HEK293 (cell line): ENCODE results near the gene ZNF202.

ENCODE experiments used
- CTCF ChIA-PET: fragments of 350-600 bp; formaldehyde crosslinking; extraction: SDS; loops from one replicate; lab custom pipeline; 2021; ENCODE audit warnings: antibody characterized with exemption; lab: Yijun Ruan, JAX
- POLR2A ChIA-PET: fragments of 300-600 bp; formaldehyde crosslinking; extraction: SDS; loops from one replicate; lab custom pipeline; 2020; ENCODE audit warnings: antibody characterized with exemption, inconsistent platforms; lab: Yijun Ruan, JAX
- H3K27ac ChIP-seq: fragments of 200-500 bp; sonication (Bioruptor generic); 2 replicates; pipeline ENCODE4 v1.5.1; 2014; ENCODE audit warnings: low read depth, low read length, control low read depth, inconsistent platforms; ENCODE audit errors: extremely low read depth
- H3K36me3 ChIP-seq, 2 experiments: fragments of 200-500 bp in 1 of 2; sonication (Bioruptor generic) in 1 of 2; 1 replicate in 1 of 2; 2 replicates in 1 of 2; pipeline ENCODE4 v1.5.1; 2014 to 2017; ENCODE audit warnings: inconsistent platforms in 2 of 2, low read length in 2 of 2; ENCODE audit not compliant: control insufficient read depth in 2 of 2, insufficient read depth in 1 of 2
- H3K4me1 ChIP-seq: fragments of 200-500 bp; sonication (Bioruptor generic); 2 replicates; pipeline ENCODE4 v1.5.1; 2014; ENCODE audit warnings: mild to moderate bottlenecking, low read length, inconsistent platforms; ENCODE audit not compliant: control insufficient read depth, insufficient read depth
- H3K4me3 ChIP-seq: 2 replicates; pipeline ENCODE4 v1.5.1; 2011; ENCODE audit warnings: low read depth, mild to moderate bottlenecking, control low read depth, low read length, moderate library complexity
- H3K9me3 ChIP-seq: fragments of 200-500 bp; sonication (Bioruptor generic); 2 replicates; pipeline ENCODE4 v1.5.1; 2014; ENCODE audit warnings: low read depth, low read length, inconsistent platforms; ENCODE audit not compliant: control insufficient read depth, insufficient read depth
- FEZF1 ChIP-seq: fragments of 450-650 bp; formaldehyde crosslinking; IDR thresholded peaks from 2 replicates; pipeline ENCODE4 v1.5.1; 2016; ENCODE audit warnings: missing biosample characterization, missing genetic modification characterization
- GLI4 ChIP-seq: fragments of 450-650 bp; formaldehyde crosslinking; IDR thresholded peaks from 2 replicates; pipeline ENCODE4 v1.5.1; 2016; ENCODE audit warnings: missing biosample characterization, missing genetic modification characterization
- GLIS1 ChIP-seq: fragments of 450-650 bp; formaldehyde crosslinking; IDR thresholded peaks from 2 replicates; pipeline ENCODE4 v1.5.1; 2016; ENCODE audit warnings: missing biosample characterization, missing genetic modification characterization
- HOXA7 ChIP-seq: sonication (generic); formaldehyde crosslinking; IDR thresholded peaks from 2 replicates; pipeline ENCODE4 v1.8.1; 2022; ENCODE audit warnings: missing genetic modification reagents, borderline replicate concordance
- KLF7 ChIP-seq: fragments of 450-650 bp; formaldehyde crosslinking; IDR thresholded peaks from 2 replicates; pipeline ENCODE4 v1.5.1; 2016; ENCODE audit warnings: missing biosample characterization, missing genetic modification characterization, borderline replicate concordance
- SCRT2 ChIP-seq: fragments of 450-650 bp; formaldehyde crosslinking; IDR thresholded peaks from 2 replicates; pipeline ENCODE4 v1.5.1; 2016; ENCODE audit warnings: missing biosample characterization, missing genetic modification characterization
- SP2 ChIP-seq: fragments of 450-650 bp; formaldehyde crosslinking; IDR thresholded peaks from 2 replicates; pipeline ENCODE4 v1.5.1; 2016; ENCODE audit warnings: missing biosample characterization, missing genetic modification characterization
- SP3 ChIP-seq: fragments of 450-650 bp; formaldehyde crosslinking; IDR thresholded peaks from 2 replicates; pipeline ENCODE4 v1.5.1; 2016; ENCODE audit warnings: missing biosample characterization, missing genetic modification characterization
- ZBTB17 ChIP-seq: fragments of 450-650 bp; formaldehyde crosslinking; IDR thresholded peaks from 2 replicates; pipeline ENCODE4 v1.5.1; 2016; ENCODE audit warnings: missing biosample characterization, missing genetic modification characterization
- ZNF10 ChIP-seq: fragments of 450-650 bp; formaldehyde crosslinking; IDR thresholded peaks from 2 replicates; pipeline ENCODE4 v1.5.1; 2017; ENCODE audit warnings: missing biosample characterization, missing genetic modification characterization
- ZNF146 ChIP-seq: fragments of 450-650 bp; formaldehyde crosslinking; IDR thresholded peaks from 2 replicates; pipeline ENCODE4 v1.5.1; 2016; ENCODE audit warnings: missing biosample characterization, missing genetic modification characterization
- ZNF211 ChIP-seq: fragments of 450-650 bp; formaldehyde crosslinking; IDR thresholded peaks from 2 replicates; pipeline ENCODE4 v1.5.1; 2016; ENCODE audit warnings: low read depth, missing biosample characterization, missing genetic modification characterization
- ZNF302 ChIP-seq: fragments of 450-650 bp; formaldehyde crosslinking; IDR thresholded peaks from 2 replicates; pipeline ENCODE4 v1.5.1; 2016; ENCODE audit warnings: missing biosample characterization, missing genetic modification characterization, low read depth
- ZNF423 ChIP-seq: fragments of 450-650 bp; formaldehyde crosslinking; IDR thresholded peaks from 2 replicates; pipeline ENCODE4 v1.5.1; 2016; ENCODE audit warnings: missing biosample characterization, missing genetic modification characterization
- ZNF48 ChIP-seq: fragments of 450-650 bp; formaldehyde crosslinking; IDR thresholded peaks from 2 replicates; pipeline ENCODE4 v1.5.1; 2016; ENCODE audit warnings: missing biosample characterization, missing genetic modification characterization
- ZNF529 ChIP-seq: fragments of 450-650 bp; formaldehyde crosslinking; IDR thresholded peaks from 2 replicates; pipeline ENCODE4 v1.5.1; 2017; ENCODE audit warnings: missing genetic modification characterization, missing biosample characterization; ENCODE audit not compliant: insufficient replicate concordance
- ZNF585B ChIP-seq: fragments of 450-650 bp; formaldehyde crosslinking; IDR thresholded peaks from 2 replicates; pipeline ENCODE4 v1.5.1; 2016; ENCODE audit warnings: missing biosample characterization, missing genetic modification characterization
- ZNF600 ChIP-seq: fragments of 450-650 bp; formaldehyde crosslinking; IDR thresholded peaks from 2 replicates; pipeline ENCODE4 v1.5.1; 2016; ENCODE audit warnings: missing biosample characterization, missing genetic modification characterization
- ZNF623 ChIP-seq: fragments of 450-650 bp; formaldehyde crosslinking; IDR thresholded peaks from 2 replicates; pipeline ENCODE4 v1.5.1; 2016; ENCODE audit warnings: missing biosample characterization, missing genetic modification characterization
- ZNF626 ChIP-seq: fragments of 450-650 bp; sonication (Bioruptor Pico); formaldehyde crosslinking; IDR thresholded peaks from 2 replicates; pipeline ENCODE4 v1.5.1; 2018; ENCODE audit warnings: missing biosample characterization, missing genetic modification characterization, inconsistent platforms
- ZXDB ChIP-seq: fragments of 450-650 bp; formaldehyde crosslinking; IDR thresholded peaks from 2 replicates; pipeline ENCODE4 v1.5.1; 2016; ENCODE audit warnings: missing biosample characterization, missing genetic modification characterization
- TF ChIP-seq, protein P1 (sequence below): fragments of 450-650 bp; formaldehyde crosslinking; IDR thresholded peaks from 2 replicates; pipeline ENCODE4 v1.5.1; 2016; ENCODE audit warnings: missing biosample characterization, missing genetic modification characterization
- TF ChIP-seq, protein P2 (sequence below): fragments of 450-650 bp; formaldehyde crosslinking; IDR thresholded peaks from 2 replicates; pipeline ENCODE4 v1.5.1; 2016; ENCODE audit warnings: missing biosample characterization, missing genetic modification characterization
- TF ChIP-seq, protein P3 (sequence below): fragments of 450-650 bp; formaldehyde crosslinking; IDR thresholded peaks from 2 replicates; pipeline ENCODE4 v1.5.1; 2016; ENCODE audit warnings: missing biosample characterization, missing genetic modification characterization, low read depth
- TF ChIP-seq, protein P4 (sequence below): fragments of 450-650 bp; formaldehyde crosslinking; IDR thresholded peaks from 2 replicates; pipeline ENCODE4 v1.5.1; 2016; ENCODE audit warnings: missing biosample characterization, missing genetic modification characterization
- TF ChIP-seq, protein P5 (sequence below): fragments of 450-650 bp; formaldehyde crosslinking; IDR thresholded peaks from 2 replicates; pipeline ENCODE4 v1.5.1; 2016; ENCODE audit warnings: missing biosample characterization, missing genetic modification characterization

The ZNF202 gene

DNA sequence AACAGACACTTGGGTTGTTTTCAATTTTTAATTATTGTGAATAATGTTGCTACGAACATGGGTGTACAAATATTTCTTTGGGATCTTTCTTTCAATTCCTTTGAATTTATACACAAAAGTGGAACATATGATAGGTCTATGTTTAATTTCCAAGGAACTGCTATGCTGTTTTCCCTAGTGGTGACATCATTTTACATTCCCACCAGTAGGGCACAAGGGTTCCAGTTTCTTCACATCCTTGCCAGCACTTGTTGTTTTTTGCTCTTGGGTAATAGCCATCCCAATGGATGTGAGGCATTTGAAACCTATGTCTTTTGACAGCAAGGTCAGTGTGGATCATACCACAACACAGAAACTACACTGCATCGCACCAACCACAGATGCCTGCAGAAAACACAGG, 45.3 kb downstream of the ZNF202 start (continued):
- no peak for TF ChIP-seq SCRT2 (tag by site-specific recombination)
- no peak for TF ChIP-seq FEZF1
- TF ChIP-seq, protein P1, sequence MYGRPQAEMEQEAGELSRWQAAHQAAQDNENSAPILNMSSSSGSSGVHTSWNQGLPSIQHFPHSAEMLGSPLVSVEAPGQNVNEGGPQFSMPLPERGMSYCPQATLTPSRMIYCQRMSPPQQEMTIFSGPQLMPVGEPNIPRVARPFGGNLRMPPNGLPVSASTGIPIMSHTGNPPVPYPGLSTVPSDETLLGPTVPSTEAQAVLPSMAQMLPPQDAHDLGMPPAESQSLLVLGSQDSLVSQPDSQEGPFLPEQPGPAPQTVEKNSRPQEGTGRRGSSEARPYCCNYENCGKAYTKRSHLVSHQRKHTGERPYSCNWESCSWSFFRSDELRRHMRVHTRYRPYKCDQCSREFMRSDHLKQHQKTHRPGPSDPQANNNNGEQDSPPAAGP: no peak
- TF ChIP-seq KLF7: no peak
- TF ChIP-seq, protein P2, sequence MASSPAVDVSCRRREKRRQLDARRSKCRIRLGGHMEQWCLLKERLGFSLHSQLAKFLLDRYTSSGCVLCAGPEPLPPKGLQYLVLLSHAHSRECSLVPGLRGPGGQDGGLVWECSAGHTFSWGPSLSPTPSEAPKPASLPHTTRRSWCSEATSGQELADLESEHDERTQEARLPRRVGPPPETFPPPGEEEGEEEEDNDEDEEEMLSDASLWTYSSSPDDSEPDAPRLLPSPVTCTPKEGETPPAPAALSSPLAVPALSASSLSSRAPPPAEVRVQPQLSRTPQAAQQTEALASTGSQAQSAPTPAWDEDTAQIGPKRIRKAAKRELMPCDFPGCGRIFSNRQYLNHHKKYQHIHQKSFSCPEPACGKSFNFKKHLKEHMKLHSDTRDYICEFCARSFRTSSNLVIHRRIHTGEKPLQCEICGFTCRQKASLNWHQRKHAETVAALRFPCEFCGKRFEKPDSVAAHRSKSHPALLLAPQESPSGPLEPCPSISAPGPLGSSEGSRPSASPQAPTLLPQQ: no peak
- TF ChIP-seq ZNF10: no peak
- no peak for TF ChIP-seq GLI4 (tag by site-specific recombination)
- TF ChIP-seq ZNF48: no peak

DNA sequence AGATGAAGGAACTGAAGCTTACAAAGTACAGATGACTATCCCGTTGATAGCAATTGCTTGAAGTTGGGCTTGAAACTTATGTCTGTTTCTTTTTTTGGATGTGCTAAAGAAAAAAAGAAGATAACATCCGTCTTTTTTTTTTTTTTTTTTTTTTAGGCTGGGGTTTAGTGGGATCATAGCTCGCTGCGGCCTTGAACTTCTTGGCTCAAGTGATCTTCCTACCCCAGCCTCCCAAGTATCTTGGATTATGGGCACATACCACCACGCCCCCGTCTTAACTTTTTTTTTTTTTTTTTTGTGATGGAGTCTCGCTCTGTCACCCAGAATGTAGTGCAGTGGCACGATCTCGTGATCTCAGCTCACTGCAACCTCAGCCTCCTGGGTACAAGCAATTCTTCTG, 46.2 kb downstream of the ZNF202 start:
- no peak overlapping the region for H3K4me3 ChIP-seq
- H3K36me3 ChIP-seq: no peaks in the 10 kb centered on the region
- POLR2A ChIA-PET: no interaction called here
- TF ChIP-seq, protein P3, sequence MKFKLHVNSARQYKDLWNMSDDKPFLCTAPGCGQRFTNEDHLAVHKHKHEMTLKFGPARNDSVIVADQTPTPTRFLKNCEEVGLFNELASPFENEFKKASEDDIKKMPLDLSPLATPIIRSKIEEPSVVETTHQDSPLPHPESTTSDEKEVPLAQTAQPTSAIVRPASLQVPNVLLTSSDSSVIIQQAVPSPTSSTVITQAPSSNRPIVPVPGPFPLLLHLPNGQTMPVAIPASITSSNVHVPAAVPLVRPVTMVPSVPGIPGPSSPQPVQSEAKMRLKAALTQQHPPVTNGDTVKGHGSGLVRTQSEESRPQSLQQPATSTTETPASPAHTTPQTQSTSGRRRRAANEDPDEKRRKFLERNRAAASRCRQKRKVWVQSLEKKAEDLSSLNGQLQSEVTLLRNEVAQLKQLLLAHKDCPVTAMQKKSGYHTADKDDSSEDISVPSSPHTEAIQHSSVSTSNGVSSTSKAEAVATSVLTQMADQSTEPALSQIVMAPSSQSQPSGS (tag by site-specific recombination): no peak
- no peak for TF ChIP-seq ZNF600
- TF ChIP-seq, protein P4, sequence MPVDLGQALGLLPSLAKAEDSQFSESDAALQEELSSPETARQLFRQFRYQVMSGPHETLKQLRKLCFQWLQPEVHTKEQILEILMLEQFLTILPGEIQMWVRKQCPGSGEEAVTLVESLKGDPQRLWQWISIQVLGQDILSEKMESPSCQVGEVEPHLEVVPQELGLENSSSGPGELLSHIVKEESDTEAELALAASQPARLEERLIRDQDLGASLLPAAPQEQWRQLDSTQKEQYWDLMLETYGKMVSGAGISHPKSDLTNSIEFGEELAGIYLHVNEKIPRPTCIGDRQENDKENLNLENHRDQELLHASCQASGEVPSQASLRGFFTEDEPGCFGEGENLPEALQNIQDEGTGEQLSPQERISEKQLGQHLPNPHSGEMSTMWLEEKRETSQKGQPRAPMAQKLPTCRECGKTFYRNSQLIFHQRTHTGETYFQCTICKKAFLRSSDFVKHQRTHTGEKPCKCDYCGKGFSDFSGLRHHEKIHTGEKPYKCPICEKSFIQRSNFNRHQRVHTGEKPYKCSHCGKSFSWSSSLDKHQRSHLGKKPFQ (tag by site-specific recombination): no peak
- TF ChIP-seq GLIS1: no peak
- TF ChIP-seq ZNF623 (tag by site-specific recombination): no peak
- no peak for TF ChIP-seq ZNF423 (tag by site-specific recombination)
- no peak for TF ChIP-seq HOXA7 (CRISPR knock-in tag)
- no peak for TF ChIP-seq ZBTB17 (tag by site-specific recombination)
- no peak for TF ChIP-seq ZNF146 (tag by site-specific recombination)
- no peak for TF ChIP-seq ZXDB (tag by site-specific recombination)
- no peak for TF ChIP-seq ZNF585B (tag by site-specific recombination)
- no peak for TF ChIP-seq SP2 (tag by site-specific recombination)
- TF ChIP-seq, protein P5, sequence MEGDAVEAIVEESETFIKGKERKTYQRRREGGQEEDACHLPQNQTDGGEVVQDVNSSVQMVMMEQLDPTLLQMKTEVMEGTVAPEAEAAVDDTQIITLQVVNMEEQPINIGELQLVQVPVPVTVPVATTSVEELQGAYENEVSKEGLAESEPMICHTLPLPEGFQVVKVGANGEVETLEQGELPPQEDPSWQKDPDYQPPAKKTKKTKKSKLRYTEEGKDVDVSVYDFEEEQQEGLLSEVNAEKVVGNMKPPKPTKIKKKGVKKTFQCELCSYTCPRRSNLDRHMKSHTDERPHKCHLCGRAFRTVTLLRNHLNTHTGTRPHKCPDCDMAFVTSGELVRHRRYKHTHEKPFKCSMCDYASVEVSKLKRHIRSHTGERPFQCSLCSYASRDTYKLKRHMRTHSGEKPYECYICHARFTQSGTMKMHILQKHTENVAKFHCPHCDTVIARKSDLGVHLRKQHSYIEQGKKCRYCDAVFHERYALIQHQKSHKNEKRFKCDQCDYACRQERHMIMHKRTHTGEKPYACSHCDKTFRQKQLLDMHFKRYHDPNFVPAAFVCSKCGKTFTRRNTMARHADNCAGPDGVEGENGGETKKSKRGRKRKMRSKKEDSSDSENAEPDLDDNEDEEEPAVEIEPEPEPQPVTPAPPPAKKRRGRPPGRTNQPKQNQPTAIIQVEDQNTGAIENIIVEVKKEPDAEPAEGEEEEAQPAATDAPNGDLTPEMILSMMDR (tag by site-specific recombination): no peak
- no peak for TF ChIP-seq ZNF211 (tag by site-specific recombination)
- TF ChIP-seq ZNF529 (tag by site-specific recombination): no peak
- no peak for TF ChIP-seq ZNF626 (tag by site-specific recombination)
- no peak for TF ChIP-seq SP3 (tag by site-specific recombination)
- no peak for TF ChIP-seq ZNF302 (tag by site-specific recombination)
- no peak for TF ChIP-seq ZNF10
- H3K9me3 ChIP-seq: no peaks in the 10 kb centered on the region
- H3K4me1 ChIP-seq: no peaks in the 10 kb centered on the region
- CTCF ChIA-PET: interaction anchor here (0.6 to 0.9 kb wide), 2 partner anchors 11 to 12 kb away, joined by 3 to 7 read pairs; no protein-coding TSS in a partner anchor
- no peak overlapping the region for H3K27ac ChIP-seq
